GM13976 (cell line): ENCODE results near the gene F8A3.
"Not testable (repeated sequence)": the region's sequence is repeated elsewhere in the genome, so short reads cannot be mapped to it uniquely, and the experiment has no call there.

Source experiments
- DNase-seq: peaks from one replicate; pipeline ENCODE4 v3.0.0; 2012; ENCODE audit warnings: low spot score
- CTCF ChIP-seq: IDR thresholded peaks from 2 replicates; pipeline ENCODE4 v1.5.1; 2012; ENCODE audit warnings: borderline replicate concordance, mild to moderate bottlenecking; ENCODE audit not compliant: insufficient read depth; ENCODE audit errors: extremely low read depth, missing control alignments, control extremely low read depth
- in situ Hi-C: fragments of 300-500 bp; cut with MboI; formaldehyde crosslinking; loops from one replicate; pipeline ENCODE4 v1.12.0; 2022; ENCODE audit warnings: low sequenced_read_pairs, mixed read lengths, inconsistent platforms; ENCODE audit not compliant: unreplicated experiment

The F8A3 gene

GRCh38 chrX:155458471-155458870, at the start of gene F8A3:
Gene F8A3, minus strand, starts transcription at chrX:155458620. Its CDS starts 20 bp downstream, at chrX:155458600.
- in situ Hi-C loops, DNase-seq: not testable (repeated sequence)

- no peak for DNase-seq
- TF ChIP-seq CTCF: no peak
- in situ Hi-C loops: no loop called here
Observed at GRCh38 chrX:155505296-155505695, 46.9 kb upstream of the F8A3 start.

- in situ Hi-C loops, DNase-seq: not testable (repeated sequence)
Observed at GRCh38 chrX:155495134-155495533, 36.7 kb upstream of the F8A3 start.

- in situ Hi-C loops, DNase-seq: not testable (repeated sequence)
Observed at GRCh38 chrX:155491421-155491820, 33.0 kb upstream of the F8A3 start.

GRCh38 chrX:155477136-155477535, 18.7 kb upstream of the F8A3 start:
- in situ Hi-C loops, DNase-seq: not testable (repeated sequence)

GRCh38 chrX:155466269-155466938, 8.0 kb upstream of the F8A3 start:
- in situ Hi-C loops: not testable (repeated sequence)

GRCh38 chrX:155460501-155460900, 2.1 kb upstream of the F8A3 start:
- in situ Hi-C loops: not testable (repeated sequence)

More at GRCh38 chrX:155466269-155466938, 8.0 kb upstream of the F8A3 start:
- not testable (repeated sequence) for DNase-seq

GRCh38 chrX:155457761-155458447, 516 bp downstream of the F8A3 start:
- in situ Hi-C loops, DNase-seq: not testable (repeated sequence)

More at GRCh38 chrX:155460501-155460900, 2.1 kb upstream of the F8A3 start:
- DNase-seq: not testable (repeated sequence)

GRCh38 chrX:155441097-155441496, 17.3 kb downstream of the F8A3 start:
- no peak for DNase-seq
- in situ Hi-C loops: no loop called here
- TF ChIP-seq CTCF: no peak

- DNase-seq: no peak
- no peak for TF ChIP-seq CTCF
- in situ Hi-C loops: no loop called here
Observed at GRCh38 chrX:155435744-155436112, 22.7 kb downstream of the F8A3 start.
